ENCODE measurements around the gene RIN3. TPM values are rescaled to one million over a fixed set of nuclear protein-coding genes. Genes with fewer than 3 reads are reported as not detected.
A peak's percentile ranks its signal among the peaks of the same experiment; 100 is the strongest.
"Not testable (repeated sequence)": the region's sequence is repeated elsewhere in the genome, so short reads cannot be mapped to it uniquely, and the experiment has no call there.

Gene RIN3
- total and polyA plus RNA-seq, 8 donors: 13.8 to 54.8 (median 18.0) TPM

DNA sequence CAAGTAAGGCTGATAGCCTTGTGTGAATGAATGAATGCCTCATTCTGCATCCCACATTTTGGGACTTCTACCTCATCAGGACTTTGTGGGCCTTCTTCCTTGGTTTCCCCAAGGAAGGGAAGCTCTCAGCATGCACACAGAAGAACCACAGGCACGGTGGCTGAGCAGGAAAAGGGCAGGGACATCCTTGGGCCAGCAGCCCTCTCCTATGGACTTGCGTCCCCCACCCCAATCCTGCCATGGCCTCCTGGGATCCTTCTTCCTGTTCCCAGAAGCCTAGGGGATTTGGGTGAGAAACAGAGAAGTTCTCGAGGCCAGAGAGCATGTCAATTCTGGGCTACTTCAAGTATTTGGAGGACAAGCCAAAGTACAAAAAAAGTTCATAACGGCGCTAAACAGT, 165.2 kb downstream of the RIN3 start:
- no peaks in the 10 kb centered on the region for H3K9me3 ChIP-seq
- H3K4me1 ChIP-seq: peaks cover 0 to 41% of the 10 kb centered on the region in 2 donors
- no peak overlapping the region for H3K27ac ChIP-seq
- H3K36me3 ChIP-seq: peaks cover 0 to 89% of the 10 kb centered on the region in 2 donors
- TF ChIP-seq CTCF (IDR thresholded peaks at IDR 0.05): no peak
- H3K27me3 ChIP-seq: no peaks in the 10 kb centered on the region
- intact Hi-C loops (cut with DNase I): loop anchor here in 1 of 2 donors (10.0 kb wide), 1 partner anchor 94 kb away; no protein-coding TSS in a partner anchor
- DNase-seq (no peak), ATAC-seq (no peak)
- no peak overlapping the region for H3K4me3 ChIP-seq

DNA sequence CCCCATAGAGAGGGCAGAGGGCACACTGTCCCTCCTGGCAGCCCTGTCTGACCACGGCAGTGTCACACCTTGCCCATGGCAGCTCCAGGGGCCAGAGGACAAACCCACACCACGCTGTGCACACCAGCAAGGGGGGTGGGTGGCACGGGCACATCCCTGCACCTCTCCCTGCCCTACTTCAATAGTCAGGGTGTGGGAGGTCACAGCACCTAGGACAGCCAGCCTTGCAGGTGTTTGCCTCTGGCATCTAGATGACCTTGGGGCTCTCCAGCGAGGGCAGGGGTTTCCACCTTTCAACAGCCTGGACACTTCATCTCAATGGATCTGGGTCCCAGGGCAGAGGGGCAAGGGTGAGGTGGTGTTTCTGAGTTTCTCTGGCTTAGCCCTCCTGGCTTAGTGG, 165.7 kb downstream of the RIN3 start:
- no peak for TF ChIP-seq CTCF (IDR thresholded peaks at IDR 0.05)
- Histone ChIP-seq H3K9me3 (no peaks in the 10 kb centered on the region), H3K27ac (no peak overlapping the region), H3K27me3 (no peaks in the 10 kb centered on the region), H3K4me3 (no peak overlapping the region), H3K36me3 (peaks cover 0 to 89% of the 10 kb centered on the region in 2 donors), H3K4me1 (peaks cover 0 to 36% of the 10 kb centered on the region in 2 donors)
- intact Hi-C loops (cut with DNase I): loop anchor here in 1 of 2 donors (10.0 kb wide), 1 partner anchor 94 kb away; no protein-coding TSS in a partner anchor
- ATAC-seq (no peak), DNase-seq (peak in 1 of 4 donors; percentile 48)

DNA sequence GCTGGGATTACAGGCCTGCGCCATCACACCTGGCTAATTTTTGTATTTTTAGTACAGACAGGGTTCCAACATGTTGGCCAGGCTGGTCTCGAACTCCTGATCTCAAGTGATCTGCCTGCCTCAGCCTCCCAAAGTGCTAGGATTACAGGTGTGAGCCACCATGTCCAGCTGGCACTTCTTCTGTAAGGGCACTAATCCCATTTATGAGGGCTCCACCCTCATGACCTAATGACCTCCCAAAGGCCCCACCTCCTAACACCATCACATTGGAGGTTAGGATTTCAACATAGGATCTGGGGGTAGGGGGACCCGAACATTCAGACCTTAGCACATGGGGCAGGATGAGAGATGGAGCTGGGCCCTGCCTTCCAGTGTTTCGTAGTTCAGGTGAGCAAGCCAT, 166.7 kb downstream of the RIN3 start:
- intact Hi-C loops (cut with DNase I): loop anchor here in 1 of 2 donors (10.0 kb wide), 1 partner anchor 546 kb away; no protein-coding TSS in a partner anchor
- not testable (repeated sequence) for H3K27me3 ChIP-seq, ATAC-seq, DNase-seq, H3K4me3 ChIP-seq, H3K27ac ChIP-seq, H3K9me3 ChIP-seq
- peaks cover 0 to 31% of the 10 kb centered on the region in 2 donors for H3K4me1 ChIP-seq
- H3K36me3 ChIP-seq: peaks cover 0 to 97% of the 10 kb centered on the region in 2 donors

GRCh38 chr14:92680781-92681650, 167.4 kb downstream of the RIN3 start:
- intact Hi-C loops (cut with DNase I): loop anchor here in 1 of 2 donors (10.0 kb wide), 1 partner anchor 546 kb away; no protein-coding TSS in a partner anchor

GRCh38 chr14:92683041-92683440, 169.5 kb downstream of the RIN3 start:
- no peak for ATAC-seq
- intact Hi-C loops (cut with DNase I): loop anchor here in 1 of 2 donors (10.0 kb wide), 1 partner anchor 548 kb away; no protein-coding TSS in a partner anchor
- Histone ChIP-seq H3K9me3 (no peaks in the 10 kb centered on the region), H3K4me1 (peaks cover 0 to 19% of the 10 kb centered on the region in 2 donors), H3K27ac (no peak overlapping the region), H3K27me3 (no peaks in the 10 kb centered on the region), H3K4me3 (no peak overlapping the region), H3K36me3 (peaks cover 0 to 99% of the 10 kb centered on the region in 2 donors)
- DNase-seq: no peak
- TF ChIP-seq CTCF (IDR thresholded peaks at IDR 0.05): no peak

More at GRCh38 chr14:92680781-92681650, 167.4 kb downstream of the RIN3 start:
- H3K27me3 ChIP-seq: no peaks in the 10 kb centered on the region
- peaks cover 0 to 99% of the 10 kb centered on the region in 2 donors for H3K36me3 ChIP-seq
- DNase-seq: peak; percentile 66 to 91 (median 82)
- peak; percentile 89 for ATAC-seq
- no peak overlapping the region for H3K4me3 ChIP-seq
- H3K27ac ChIP-seq: no peak overlapping the region
- peaks cover 0 to 24% of the 10 kb centered on the region in 2 donors for H3K4me1 ChIP-seq
- H3K9me3 ChIP-seq: no peaks in the 10 kb centered on the region
- peak; percentile 97 for TF ChIP-seq CTCF (IDR thresholded peaks at IDR 0.05)
